ENCODE results near the gene LRFN4. TPM values are rescaled to one million over a fixed set of nuclear protein-coding genes. Genes with fewer than 3 reads are reported as not detected.

Gene LRFN4
- total RNA-seq, 1 donor from 2014 or later: 33.7 TPM

DNA sequence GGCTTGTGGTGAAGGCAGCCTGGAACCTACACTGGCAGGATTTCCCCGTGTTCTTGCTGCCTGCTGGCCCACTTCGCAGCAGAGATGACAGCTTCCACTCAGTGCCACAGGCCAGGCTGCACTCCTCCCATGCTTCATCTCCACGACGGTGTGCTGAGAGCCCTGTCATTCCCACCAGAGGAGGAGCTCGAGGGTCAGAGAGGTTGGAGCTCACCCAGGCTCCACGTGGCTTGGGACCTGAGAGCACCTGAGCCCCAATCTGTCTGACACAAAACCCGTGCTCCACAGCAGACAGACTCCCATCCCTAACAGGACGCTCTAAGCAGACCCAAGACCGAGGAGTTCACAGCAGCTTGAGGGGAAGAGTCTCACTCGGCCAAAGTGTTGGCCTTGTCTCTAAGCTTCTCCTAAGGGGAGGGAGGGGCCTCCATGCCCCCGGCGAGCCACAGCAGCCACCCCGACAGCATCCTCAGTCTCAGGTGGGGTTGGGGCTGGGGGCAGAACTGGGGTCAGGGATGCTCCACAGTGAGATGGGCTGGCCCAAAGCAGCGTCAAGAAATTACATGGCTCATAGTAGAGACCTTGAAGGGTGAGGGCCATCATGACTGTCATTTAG, 10.7 kb downstream of the LRFN4 start:
- Histone ChIP-seq H2AFZ (ENCODE audit: low read depth, low read length) (no peak overlapping the region), H3K4me3 (ENCODE audit: insufficient read depth, low read depth, low read length) (no peak overlapping the region), H3K36me3 (ENCODE audit: insufficient read depth, low read length) (no peaks in the 10 kb centered on the region), H3K27ac (ENCODE audit: low read depth, low read length) (no peak overlapping the region), H3K4me2 (ENCODE audit: low read length) (no peak overlapping the region), H3K79me2 (ENCODE audit: insufficient read depth, low read length) (no peaks in the 10 kb centered on the region), H3K27me3 (ENCODE audit: insufficient read depth, low read length) (no peaks in the 10 kb centered on the region), H3K4me1 (ENCODE audit: insufficient read depth, low read length) (no peaks in the 10 kb centered on the region), H4K20me1 (ENCODE audit: insufficient read depth, low read length) (no peaks in the 10 kb centered on the region), H3K9ac (ENCODE audit: low read length) (no peak overlapping the region), H3K9me3 (ENCODE audit: insufficient read depth, low read depth, low read length) (no peaks in the 10 kb centered on the region)
- no peak overlapping the region for H3K4me3 Mint-ChIP-seq (ENCODE audit: unreplicated experiment)
- no peaks in the 10 kb centered on the region for H3K4me1 Mint-ChIP-seq (ENCODE audit: low read depth, unreplicated experiment)
- peaks cover 4% of the 10 kb centered on the region for H3K27me3 Mint-ChIP-seq (ENCODE audit: low read depth, unreplicated experiment)
- TF ChIP-seq EZH2 (IDR thresholded peaks at IDR 0.05; ENCODE audit: insufficient read depth, low read length): no peak
- TF ChIP-seq CTCF (IDR thresholded peaks at IDR 0.05; ENCODE audit: insufficient read depth, low read depth, low read length): no peak
- no peak for FAIRE-seq
- no peaks in the 10 kb centered on the region for H3K9me3 Mint-ChIP-seq (ENCODE audit: unreplicated experiment)
- H3K27ac Mint-ChIP-seq (ENCODE audit: unreplicated experiment): no peak overlapping the region
- peaks cover 1% of the 10 kb centered on the region for H3K36me3 Mint-ChIP-seq (ENCODE audit: low read depth, unreplicated experiment)
- DNase-seq (ENCODE audit: low read depth): no peak

- peaks cover 4% of the 10 kb centered on the region for H3K27me3 Mint-ChIP-seq (ENCODE audit: low read depth, unreplicated experiment)
- no peak for DNase-seq (ENCODE audit: low read depth)
- H3K36me3 Mint-ChIP-seq (ENCODE audit: low read depth, unreplicated experiment): peaks cover 1% of the 10 kb centered on the region
- no peaks in the 10 kb centered on the region for H3K4me1 ChIP-seq (ENCODE audit: insufficient read depth, low read length)
- FAIRE-seq: no peak
- no peaks in the 10 kb centered on the region for H3K9me3 Mint-ChIP-seq (ENCODE audit: unreplicated experiment)
- no peaks in the 10 kb centered on the region for H3K4me1 Mint-ChIP-seq (ENCODE audit: low read depth, unreplicated experiment)
- no peaks in the 10 kb centered on the region for H3K36me3 ChIP-seq (ENCODE audit: insufficient read depth, low read length)
- H3K4me3 ChIP-seq (ENCODE audit: insufficient read depth, low read depth, low read length): no peak overlapping the region
- no peak overlapping the region for H3K27ac ChIP-seq (ENCODE audit: low read depth, low read length)
- TF ChIP-seq CTCF (IDR thresholded peaks at IDR 0.05; ENCODE audit: insufficient read depth, low read depth, low read length) (no peak), EZH2 (IDR thresholded peaks at IDR 0.05; ENCODE audit: insufficient read depth, low read length) (no peak)
- no peak overlapping the region for H3K9ac ChIP-seq (ENCODE audit: low read length)
- no peaks in the 10 kb centered on the region for H4K20me1 ChIP-seq (ENCODE audit: insufficient read depth, low read length)
- no peaks in the 10 kb centered on the region for H3K9me3 ChIP-seq (ENCODE audit: insufficient read depth, low read depth, low read length)
- no peak overlapping the region for H3K4me2 ChIP-seq (ENCODE audit: low read length)
- no peak overlapping the region for H3K27ac Mint-ChIP-seq (ENCODE audit: unreplicated experiment)
- no peak overlapping the region for H2AFZ ChIP-seq (ENCODE audit: low read depth, low read length)
- no peaks in the 10 kb centered on the region for H3K27me3 ChIP-seq (ENCODE audit: insufficient read depth, low read length)
- H3K79me2 ChIP-seq (ENCODE audit: insufficient read depth, low read length): no peaks in the 10 kb centered on the region
- no peak overlapping the region for H3K4me3 Mint-ChIP-seq (ENCODE audit: unreplicated experiment)
These were observed 11.3 kb downstream of the LRFN4 start for GRCh38 chr11:66868082-66868725.

Measured in astrocyte (in vitro differentiated cells and primary cell).